Osteoblast (primary cell): Measurements from ENCODE around the gene KREMEN1. TPM values are rescaled to one million over a fixed set of nuclear protein-coding genes. Genes with fewer than 3 reads are reported as not detected.

Source experiments
- DNase-seq: peaks from one replicate; pipeline ENCODE4 v3.0.0; 2011; ENCODE audit warnings: low spot score, mixed read lengths; ENCODE audit not compliant: insufficient read length; ENCODE audit errors: missing footprints
- H2AFZ ChIP-seq: 2 replicates; pipeline ENCODE4 v1.6.0; 2011; ENCODE audit warnings: mild to moderate bottlenecking, low read length
- H3K27ac ChIP-seq: 2 replicates; pipeline ENCODE4 v1.5.1; 2011; ENCODE audit warnings: mild to moderate bottlenecking, low read depth, low read length, moderate library complexity
- H3K27me3 ChIP-seq: 2 replicates; pipeline ENCODE4 v1.6.0; 2012; ENCODE audit warnings: mild to moderate bottlenecking, control low read depth, inconsistent platforms, low read length, moderate library complexity; ENCODE audit not compliant: insufficient read depth
- H3K36me3 ChIP-seq: 2 replicates; pipeline ENCODE4 v1.5.1; 2011; ENCODE audit warnings: mild to moderate bottlenecking, low read length, control low read depth, moderate library complexity; ENCODE audit not compliant: insufficient read depth
- H3K4me1 ChIP-seq: 2 replicates; pipeline ENCODE4 v1.5.1; 2011; ENCODE audit warnings: mild to moderate bottlenecking, low read length, control low read depth, moderate library complexity; ENCODE audit not compliant: insufficient read depth
- H3K4me2 ChIP-seq: 2 replicates; pipeline ENCODE4 v1.6.0; 2011; ENCODE audit warnings: mild to moderate bottlenecking, low read length; ENCODE audit not compliant: insufficient read depth
- H3K4me3 ChIP-seq: fragments of 200-600 bp; sonication (generic); 3 replicates; pipeline ENCODE4 v1.5.1; 2012; ENCODE audit warnings: mild to moderate bottlenecking, low read length, inconsistent platforms; ENCODE audit not compliant: insufficient read depth
- H3K79me2 ChIP-seq: 2 replicates; pipeline ENCODE4 v1.6.0; 2012; ENCODE audit warnings: mild to moderate bottlenecking, low read length, control low read depth, inconsistent platforms; ENCODE audit not compliant: insufficient read depth
- H3K9me3 ChIP-seq: 2 replicates; pipeline ENCODE4 v1.5.1; 2011; ENCODE audit warnings: low read depth, low read length, control low read depth
- H4K20me1 ChIP-seq: 2 replicates; pipeline ENCODE4 v1.6.0; 2012; ENCODE audit warnings: mild to moderate bottlenecking, low read length, control low read depth; ENCODE audit not compliant: insufficient read depth
- CTCF ChIP-seq: IDR thresholded peaks from 2 replicates; pipeline ENCODE4 v1.5.1; 2011; ENCODE audit warnings: mild to moderate bottlenecking, low read depth, low read length, moderate library complexity; ENCODE audit errors: extremely low read depth
- total RNA-seq: library from RNA; depleted of rRNA; stranded (reverse); fragments of >200 nt; gene quantifications from 2 replicates; pipeline ENCODE4 v1.2.3, GENCODE V29; 2012

The KREMEN1 gene
- total RNA-seq, 1 donor = 6.5 TPM

GRCh38 chr22:29157759-29158535, 85.1 kb downstream of the KREMEN1 start:
- Histone ChIP-seq H3K4me1 (no peaks in the 10 kb centered on the region), H3K9me3 (no peaks in the 10 kb centered on the region), H4K20me1 (no peaks in the 10 kb centered on the region), H3K27me3 (peaks cover 2% of the 10 kb centered on the region), H3K79me2 (no peaks in the 10 kb centered on the region), H3K4me2 (no peak overlapping the region), H3K36me3 (no peaks in the 10 kb centered on the region), H3K4me3 (no peak overlapping the region), H3K27ac (no peak overlapping the region), H2AFZ (no peak overlapping the region)
- DNase-seq = no peak
- TF ChIP-seq CTCF = no peak

- Histone ChIP-seq H4K20me1 (no peaks in the 10 kb centered on the region), H3K36me3 (no peaks in the 10 kb centered on the region), H2AFZ (no peak overlapping the region), H3K4me3 (no peak overlapping the region), H3K4me2 (no peak overlapping the region), H3K4me1 (no peaks in the 10 kb centered on the region), H3K27ac (no peak overlapping the region), H3K27me3 (no peaks in the 10 kb centered on the region), H3K9me3 (no peaks in the 10 kb centered on the region), H3K79me2 (no peaks in the 10 kb centered on the region)
- TF ChIP-seq CTCF = no peak
- DNase-seq = no peak
Observed at GRCh38 chr22:29158546-29158945, 85.7 kb downstream of the KREMEN1 start.

- Histone ChIP-seq H2AFZ (no peak overlapping the region), H3K9me3 (no peaks in the 10 kb centered on the region), H3K36me3 (no peaks in the 10 kb centered on the region), H4K20me1 (no peaks in the 10 kb centered on the region), H3K4me3 (no peak overlapping the region), H3K27ac (no peak overlapping the region), H3K79me2 (no peaks in the 10 kb centered on the region), H3K4me1 (no peaks in the 10 kb centered on the region), H3K27me3 (no peaks in the 10 kb centered on the region), H3K4me2 (no peak overlapping the region)
- DNase-seq = no peak
- no peak for TF ChIP-seq CTCF
Observed at GRCh38 chr22:29163808-29164207, 91.0 kb downstream of the KREMEN1 start.

GRCh38 chr22:29165321-29166060, 92.7 kb downstream of the KREMEN1 start:
- Histone ChIP-seq H3K4me3 (no peak overlapping the region), H3K27ac (no peak overlapping the region), H3K4me1 (no peaks in the 10 kb centered on the region), H2AFZ (no peak overlapping the region), H3K79me2 (no peaks in the 10 kb centered on the region), H3K9me3 (no peaks in the 10 kb centered on the region), H3K36me3 (no peaks in the 10 kb centered on the region), H3K27me3 (no peaks in the 10 kb centered on the region), H4K20me1 (no peaks in the 10 kb centered on the region), H3K4me2 (no peak overlapping the region)
- DNase-seq = peak; percentile 73
- no peak for TF ChIP-seq CTCF
